HEK293 (cell line): ENCODE results near the gene TAMALIN.

Source experiments
- CTCF ChIA-PET: fragments of 350-600 bp; formaldehyde crosslinking; extraction: SDS; loops from one replicate; lab custom pipeline; 2021; ENCODE audit warnings: antibody characterized with exemption; lab: Yijun Ruan, JAX
- POLR2A ChIA-PET: fragments of 300-600 bp; formaldehyde crosslinking; extraction: SDS; loops from one replicate; lab custom pipeline; 2020; ENCODE audit warnings: antibody characterized with exemption, inconsistent platforms; lab: Yijun Ruan, JAX
- H3K27ac ChIP-seq: fragments of 200-500 bp; sonication (Bioruptor generic); 2 replicates; pipeline ENCODE4 v1.5.1; 2014; ENCODE audit warnings: low read depth, low read length, control low read depth, inconsistent platforms; ENCODE audit errors: extremely low read depth
- H3K36me3 ChIP-seq, 2 experiments: fragments of 200-500 bp in 1 of 2; sonication (Bioruptor generic) in 1 of 2; 1 replicate in 1 of 2; 2 replicates in 1 of 2; pipeline ENCODE4 v1.5.1; 2014 to 2017; ENCODE audit warnings: inconsistent platforms in 2 of 2, low read length in 2 of 2; ENCODE audit not compliant: control insufficient read depth in 2 of 2, insufficient read depth in 1 of 2
- H3K4me1 ChIP-seq: fragments of 200-500 bp; sonication (Bioruptor generic); 2 replicates; pipeline ENCODE4 v1.5.1; 2014; ENCODE audit warnings: mild to moderate bottlenecking, low read length, inconsistent platforms; ENCODE audit not compliant: control insufficient read depth, insufficient read depth
- H3K4me3 ChIP-seq: 2 replicates; pipeline ENCODE4 v1.5.1; 2011; ENCODE audit warnings: low read depth, mild to moderate bottlenecking, control low read depth, low read length, moderate library complexity
- H3K9me3 ChIP-seq: fragments of 200-500 bp; sonication (Bioruptor generic); 2 replicates; pipeline ENCODE4 v1.5.1; 2014; ENCODE audit warnings: low read depth, low read length, inconsistent platforms; ENCODE audit not compliant: control insufficient read depth, insufficient read depth
- EGR2 ChIP-seq: fragments of 450-650 bp; formaldehyde crosslinking; IDR thresholded peaks from 2 replicates; pipeline ENCODE4 v1.5.1; 2016; ENCODE audit warnings: low read depth, missing biosample characterization, missing genetic modification characterization
- GLIS2 ChIP-seq: fragments of 450-650 bp; formaldehyde crosslinking; IDR thresholded peaks from 2 replicates; pipeline ENCODE4 v1.5.1; 2016; ENCODE audit warnings: missing biosample characterization, missing genetic modification characterization
- MEIS1 ChIP-seq: sonication (generic); formaldehyde crosslinking; IDR thresholded peaks from 2 replicates; pipeline ENCODE4 v1.8.1; 2022; ENCODE audit warnings: missing genetic modification reagents, mild to moderate bottlenecking, borderline replicate concordance
- TRIM28 ChIP-seq: IDR thresholded peaks from 2 replicates; pipeline ENCODE4 v1.6.1; 2011; ENCODE audit warnings: low read length, control low read depth, borderline replicate concordance
- ZBTB8A ChIP-seq: fragments of 450-650 bp; formaldehyde crosslinking; IDR thresholded peaks from 2 replicates; pipeline ENCODE4 v1.5.1; 2016; ENCODE audit warnings: missing biosample characterization, missing genetic modification characterization
- ZEB2 ChIP-seq: fragments of 450-650 bp; formaldehyde crosslinking; IDR thresholded peaks from 2 replicates; pipeline ENCODE4 v1.5.1; 2016; ENCODE audit warnings: missing biosample characterization, missing genetic modification characterization
- ZFHX2 ChIP-seq: fragments of 450-650 bp; formaldehyde crosslinking; conservative IDR thresholded peaks from 2 replicates; pipeline ENCODE4 v1.5.1; 2016; ENCODE audit warnings: missing biosample characterization, missing genetic modification characterization
- ZIC2 ChIP-seq: fragments of 450-650 bp; formaldehyde crosslinking; IDR thresholded peaks from 2 replicates; pipeline ENCODE4 v1.5.1; 2016; ENCODE audit warnings: missing biosample characterization, missing genetic modification characterization
- ZNF132 ChIP-seq: fragments of 450-650 bp; formaldehyde crosslinking; IDR thresholded peaks from 2 replicates; pipeline ENCODE4 v1.5.1; 2017; ENCODE audit warnings: missing biosample characterization, missing genetic modification characterization, borderline replicate concordance
- ZNF157 ChIP-seq: fragments of 450-650 bp; formaldehyde crosslinking; IDR thresholded peaks from 2 replicates; pipeline ENCODE4 v1.5.1; 2016; ENCODE audit warnings: missing biosample characterization, missing genetic modification characterization
- ZNF223 ChIP-seq: fragments of 450-650 bp; formaldehyde crosslinking; IDR thresholded peaks from 2 replicates; pipeline ENCODE4 v1.5.1; 2016; ENCODE audit warnings: missing biosample characterization, missing genetic modification characterization
- ZNF292 ChIP-seq: fragments of 450-650 bp; formaldehyde crosslinking; IDR thresholded peaks from 2 replicates; pipeline ENCODE4 v1.5.1; 2016; ENCODE audit warnings: low read depth, missing biosample characterization, missing genetic modification characterization, borderline replicate concordance
- ZNF366 ChIP-seq: fragments of 450-650 bp; formaldehyde crosslinking; conservative IDR thresholded peaks from 2 replicates; pipeline ENCODE4 v1.5.1; 2016; ENCODE audit warnings: missing biosample characterization, missing genetic modification characterization
- ZNF426 ChIP-seq: fragments of 450-650 bp; formaldehyde crosslinking; IDR thresholded peaks from 2 replicates; pipeline ENCODE4 v1.5.1; 2017; ENCODE audit warnings: missing biosample characterization, missing genetic modification characterization, mild to moderate bottlenecking, inconsistent platforms, moderate library complexity
- ZNF510 ChIP-seq: fragments of 450-650 bp; formaldehyde crosslinking; IDR thresholded peaks from 2 replicates; pipeline ENCODE4 v1.5.1; 2018; ENCODE audit warnings: mild to moderate bottlenecking, missing genetic modification characterization, missing biosample characterization; ENCODE audit not compliant: insufficient replicate concordance
- ZNF624 ChIP-seq: fragments of 450-650 bp; formaldehyde crosslinking; IDR thresholded peaks from 2 replicates; pipeline ENCODE4 v1.5.1; 2017; ENCODE audit warnings: missing biosample characterization, missing genetic modification characterization
- ZNF777 ChIP-seq: fragments of 450-650 bp; formaldehyde crosslinking; IDR thresholded peaks from 2 replicates; pipeline ENCODE4 v1.5.1; 2017; ENCODE audit warnings: missing biosample characterization, missing genetic modification characterization, borderline replicate concordance
- TF ChIP-seq, protein P1 (sequence below): fragments of 450-650 bp; formaldehyde crosslinking; IDR thresholded peaks from 2 replicates; pipeline ENCODE4 v1.5.1; 2016; ENCODE audit warnings: missing biosample characterization, missing genetic modification characterization
- TF ChIP-seq, protein P2 (sequence below): fragments of 450-650 bp; formaldehyde crosslinking; optimal IDR thresholded peaks from 2 replicates; pipeline ENCODE3; 2016; ENCODE audit warnings: missing biosample characterization, mild to moderate bottlenecking, missing genetic modification characterization
- TF ChIP-seq, protein P3 (sequence below): fragments of 450-650 bp; formaldehyde crosslinking; IDR thresholded peaks from 2 replicates; pipeline ENCODE4 v1.5.1; 2016; ENCODE audit warnings: missing biosample characterization, missing genetic modification characterization
- TF ChIP-seq, protein P4 (sequence below): fragments of 450-650 bp; formaldehyde crosslinking; IDR thresholded peaks from 2 replicates; pipeline ENCODE4 v1.5.1; 2016; ENCODE audit warnings: missing biosample characterization, missing genetic modification characterization
- TF ChIP-seq, protein P5 (sequence below): fragments of 450-650 bp; formaldehyde crosslinking; IDR thresholded peaks from 2 replicates; pipeline ENCODE4 v1.5.1; 2016; ENCODE audit warnings: missing biosample characterization, missing genetic modification characterization

Gene TAMALIN

DNA sequence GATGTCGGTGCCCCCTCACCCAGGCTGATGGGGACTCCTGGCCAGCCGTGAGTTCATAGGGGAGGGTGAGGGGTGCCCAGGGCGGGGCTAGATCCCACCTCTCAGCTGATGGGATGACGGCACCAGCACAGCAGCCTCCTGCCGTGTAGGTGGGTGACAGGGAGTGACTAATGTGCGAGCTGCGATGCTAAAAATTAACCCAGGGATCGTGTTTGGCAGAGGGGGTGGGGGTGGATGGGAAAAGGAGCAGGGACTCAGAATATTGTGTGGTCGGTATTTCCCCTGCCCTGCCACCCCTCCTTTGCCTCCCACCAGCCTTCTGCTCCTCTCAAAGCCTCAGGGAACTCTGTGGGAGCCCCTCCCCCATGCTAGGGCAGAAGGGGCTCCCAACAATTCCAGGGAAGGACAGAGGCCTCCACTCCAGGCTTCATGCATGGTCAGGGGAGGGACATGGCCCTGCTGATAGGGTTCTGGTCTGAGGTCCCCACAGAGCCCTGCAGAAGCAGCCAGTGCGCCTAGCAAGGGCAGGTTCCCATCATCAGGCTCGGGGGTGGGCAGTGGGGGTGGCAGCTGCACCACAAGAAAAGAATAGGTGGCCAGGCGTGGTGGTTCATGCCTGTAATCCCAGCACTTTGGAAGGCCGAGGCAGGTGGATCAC is 12.5 kb downstream of the TAMALIN start:
- Histone ChIP-seq H3K4me1 (no peaks in the 10 kb centered on the region; the same call in 1 of the 2 replicates), H3K4me3 (no peak overlapping the region), H3K36me3 (peaks cover 0 to 4% of the 10 kb centered on the region in 2 experiments; a peak in 1 of 3 replicates), H3K9me3 (no peaks in the 10 kb centered on the region), H3K27ac (no peak overlapping the region)
- POLR2A ChIA-PET: interaction anchor here (1.1 to 1.8 kb wide), 3 partner anchors 13 to 27 kb away, joined by 4 to 8 read pairs (median 5); partner anchors contain the start of gene TAMALIN
- CTCF ChIA-PET: interaction anchor here (0.5 to 16.1 kb wide), 10 partner anchors 13 to 589 kb away, joined by 3 to 794 read pairs (median 5); partner anchors contain the start of genes ATG101, SMIM41 and TAMALIN
- TF ChIP-seq ZNF157 (tag by site-specific recombination) (no peak), MEIS1 (CRISPR knock-in tag) (no peak), ZNF777 (no peak), ZNF366 (tag by site-specific recombination) (no peak), ZIC2 (tag by site-specific recombination) (peak; percentile 45), TRIM28 (no peak), EGR2 (tag by site-specific recombination) (peak; percentile 88), ZNF132 (tag by site-specific recombination) (no peak), GLIS2 (tag by site-specific recombination) (no peak), ZNF292 (tag by site-specific recombination) (no peak), ZEB2 (no peak), ZNF426 (tag by site-specific recombination) (no peak), ZFHX2 (peak; percentile 91), ZNF223 (no peak)
- TF ChIP-seq, protein P1, sequence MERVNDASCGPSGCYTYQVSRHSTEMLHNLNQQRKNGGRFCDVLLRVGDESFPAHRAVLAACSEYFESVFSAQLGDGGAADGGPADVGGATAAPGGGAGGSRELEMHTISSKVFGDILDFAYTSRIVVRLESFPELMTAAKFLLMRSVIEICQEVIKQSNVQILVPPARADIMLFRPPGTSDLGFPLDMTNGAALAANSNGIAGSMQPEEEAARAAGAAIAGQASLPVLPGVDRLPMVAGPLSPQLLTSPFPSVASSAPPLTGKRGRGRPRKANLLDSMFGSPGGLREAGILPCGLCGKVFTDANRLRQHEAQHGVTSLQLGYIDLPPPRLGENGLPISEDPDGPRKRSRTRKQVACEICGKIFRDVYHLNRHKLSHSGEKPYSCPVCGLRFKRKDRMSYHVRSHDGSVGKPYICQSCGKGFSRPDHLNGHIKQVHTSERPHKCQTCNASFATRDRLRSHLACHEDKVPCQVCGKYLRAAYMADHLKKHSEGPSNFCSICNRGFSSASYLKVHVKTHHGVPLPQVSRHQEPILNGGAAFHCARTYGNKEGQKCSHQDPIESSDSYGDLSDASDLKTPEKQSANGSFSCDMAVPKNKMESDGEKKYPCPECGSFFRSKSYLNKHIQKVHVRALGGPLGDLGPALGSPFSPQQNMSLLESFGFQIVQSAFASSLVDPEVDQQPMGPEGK (tag by site-specific recombination): 0 out of 2 replicates have a peak, but pooled peaks have one; percentile 12
- TF ChIP-seq, protein P2, sequence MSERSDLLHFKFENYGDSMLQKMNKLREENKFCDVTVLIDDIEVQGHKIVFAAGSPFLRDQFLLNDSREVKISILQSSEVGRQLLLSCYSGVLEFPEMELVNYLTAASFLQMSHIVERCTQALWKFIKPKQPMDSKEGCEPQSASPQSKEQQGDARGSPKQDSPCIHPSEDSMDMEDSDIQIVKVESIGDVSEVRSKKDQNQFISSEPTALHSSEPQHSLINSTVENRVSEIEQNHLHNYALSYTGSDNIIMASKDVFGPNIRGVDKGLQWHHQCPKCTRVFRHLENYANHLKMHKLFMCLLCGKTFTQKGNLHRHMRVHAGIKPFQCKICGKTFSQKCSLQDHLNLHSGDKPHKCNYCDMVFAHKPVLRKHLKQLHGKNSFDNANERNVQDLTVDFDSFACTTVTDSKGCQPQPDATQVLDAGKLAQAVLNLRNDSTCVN (tag by site-specific recombination): no peak
- TF ChIP-seq, protein P3, sequence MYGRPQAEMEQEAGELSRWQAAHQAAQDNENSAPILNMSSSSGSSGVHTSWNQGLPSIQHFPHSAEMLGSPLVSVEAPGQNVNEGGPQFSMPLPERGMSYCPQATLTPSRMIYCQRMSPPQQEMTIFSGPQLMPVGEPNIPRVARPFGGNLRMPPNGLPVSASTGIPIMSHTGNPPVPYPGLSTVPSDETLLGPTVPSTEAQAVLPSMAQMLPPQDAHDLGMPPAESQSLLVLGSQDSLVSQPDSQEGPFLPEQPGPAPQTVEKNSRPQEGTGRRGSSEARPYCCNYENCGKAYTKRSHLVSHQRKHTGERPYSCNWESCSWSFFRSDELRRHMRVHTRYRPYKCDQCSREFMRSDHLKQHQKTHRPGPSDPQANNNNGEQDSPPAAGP (tag by site-specific recombination): peak; percentile 47

DNA sequence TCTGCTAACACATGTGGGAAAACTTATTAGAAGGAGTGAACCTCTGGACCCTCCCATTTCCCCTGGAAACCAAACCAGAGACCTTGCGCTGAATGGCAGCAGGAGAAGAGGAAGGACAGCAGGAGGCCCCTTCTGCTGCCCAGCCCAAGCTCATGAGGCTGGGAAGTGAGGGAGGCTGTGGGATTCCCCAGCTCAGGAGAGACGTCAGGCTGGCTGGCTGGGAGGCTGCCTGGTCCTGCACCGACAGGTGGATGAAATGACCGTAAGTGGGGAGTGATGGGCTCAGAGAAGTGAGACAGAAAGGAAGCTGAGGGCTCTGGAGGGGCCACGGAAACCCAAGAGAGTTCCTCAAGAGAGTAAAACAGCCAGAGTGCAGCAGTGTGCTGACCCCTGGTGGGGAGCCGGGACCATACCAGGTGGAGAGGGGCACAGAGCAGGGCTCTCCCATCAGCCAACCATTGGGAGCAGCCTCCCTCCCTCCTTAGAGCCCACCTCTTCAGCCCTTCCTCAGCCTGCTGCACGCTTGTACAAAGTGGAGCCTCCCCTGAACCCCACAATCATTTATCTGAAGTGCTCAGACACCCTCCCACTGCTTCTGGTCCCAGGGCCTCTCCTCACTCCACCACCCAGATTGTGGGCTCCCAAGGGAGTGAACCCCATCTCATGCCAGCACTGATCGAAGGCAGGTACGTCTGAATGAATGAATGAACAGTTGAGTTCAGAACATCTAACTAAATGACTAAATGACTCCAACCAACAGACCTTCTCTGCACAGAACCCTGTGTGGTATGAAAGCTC is 14.0 kb downstream of the TAMALIN start:
- ChIA-PET CTCF (interaction anchor here (0.6 to 16.1 kb wide), 32 partner anchors 8 to 864 kb away, joined by 3 to 794 read pairs (median 4); partner anchors contain the start of genes ATG101, NR4A1, SMIM41 and TAMALIN), POLR2A (interaction anchor here (0.5 to 1.8 kb wide), 5 partner anchors 11 to 688 kb away, joined by 3 to 8 read pairs (median 4); partner anchors contain the start of gene TAMALIN)
- Histone ChIP-seq H3K4me1 (no peaks in the 10 kb centered on the region; the same call in 1 of the 2 replicates), H3K36me3 (no peaks in the 10 kb centered on the region), H3K9me3 (no peaks in the 10 kb centered on the region), H3K4me3 (no peak overlapping the region), H3K27ac (no peak overlapping the region)
- TF ChIP-seq ZBTB8A: peak; percentile 51; the same call in 1 of the 2 replicates
- TF ChIP-seq, protein P4, sequence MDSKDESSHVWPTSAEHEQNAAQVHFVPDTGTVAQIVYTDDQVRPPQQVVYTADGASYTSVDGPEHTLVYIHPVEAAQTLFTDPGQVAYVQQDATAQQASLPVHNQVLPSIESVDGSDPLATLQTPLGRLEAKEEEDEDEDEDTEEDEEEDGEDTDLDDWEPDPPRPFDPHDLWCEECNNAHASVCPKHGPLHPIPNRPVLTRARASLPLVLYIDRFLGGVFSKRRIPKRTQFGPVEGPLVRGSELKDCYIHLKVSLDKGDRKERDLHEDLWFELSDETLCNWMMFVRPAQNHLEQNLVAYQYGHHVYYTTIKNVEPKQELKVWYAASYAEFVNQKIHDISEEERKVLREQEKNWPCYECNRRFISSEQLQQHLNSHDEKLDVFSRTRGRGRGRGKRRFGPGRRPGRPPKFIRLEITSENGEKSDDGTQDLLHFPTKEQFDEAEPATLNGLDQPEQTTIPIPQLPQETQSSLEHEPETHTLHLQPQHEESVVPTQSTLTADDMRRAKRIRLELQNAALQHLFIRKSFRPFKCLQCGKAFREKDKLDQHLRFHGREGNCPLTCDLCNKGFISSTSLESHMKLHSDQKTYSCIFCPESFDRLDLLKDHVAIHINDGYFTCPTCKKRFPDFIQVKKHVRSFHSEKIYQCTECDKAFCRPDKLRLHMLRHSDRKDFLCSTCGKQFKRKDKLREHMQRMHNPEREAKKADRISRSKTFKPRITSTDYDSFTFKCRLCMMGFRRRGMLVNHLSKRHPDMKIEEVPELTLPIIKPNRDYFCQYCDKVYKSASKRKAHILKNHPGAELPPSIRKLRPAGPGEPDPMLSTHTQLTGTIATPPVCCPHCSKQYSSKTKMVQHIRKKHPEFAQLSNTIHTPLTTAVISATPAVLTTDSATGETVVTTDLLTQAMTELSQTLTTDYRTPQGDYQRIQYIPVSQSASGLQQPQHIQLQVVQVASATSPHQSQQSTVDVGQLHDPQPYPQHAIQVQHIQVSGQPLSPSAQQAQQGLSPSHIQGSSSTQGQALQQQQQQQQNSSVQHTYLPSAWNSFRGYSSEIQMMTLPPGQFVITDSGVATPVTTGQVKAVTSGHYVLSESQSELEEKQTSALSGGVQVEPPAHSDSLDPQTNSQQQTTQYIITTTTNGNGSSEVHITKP: peak; percentile 58
- no peak for TF ChIP-seq ZNF510 (tag by site-specific recombination)
- no peak for TF ChIP-seq ZNF624 (tag by site-specific recombination)
- TF ChIP-seq, protein P5, sequence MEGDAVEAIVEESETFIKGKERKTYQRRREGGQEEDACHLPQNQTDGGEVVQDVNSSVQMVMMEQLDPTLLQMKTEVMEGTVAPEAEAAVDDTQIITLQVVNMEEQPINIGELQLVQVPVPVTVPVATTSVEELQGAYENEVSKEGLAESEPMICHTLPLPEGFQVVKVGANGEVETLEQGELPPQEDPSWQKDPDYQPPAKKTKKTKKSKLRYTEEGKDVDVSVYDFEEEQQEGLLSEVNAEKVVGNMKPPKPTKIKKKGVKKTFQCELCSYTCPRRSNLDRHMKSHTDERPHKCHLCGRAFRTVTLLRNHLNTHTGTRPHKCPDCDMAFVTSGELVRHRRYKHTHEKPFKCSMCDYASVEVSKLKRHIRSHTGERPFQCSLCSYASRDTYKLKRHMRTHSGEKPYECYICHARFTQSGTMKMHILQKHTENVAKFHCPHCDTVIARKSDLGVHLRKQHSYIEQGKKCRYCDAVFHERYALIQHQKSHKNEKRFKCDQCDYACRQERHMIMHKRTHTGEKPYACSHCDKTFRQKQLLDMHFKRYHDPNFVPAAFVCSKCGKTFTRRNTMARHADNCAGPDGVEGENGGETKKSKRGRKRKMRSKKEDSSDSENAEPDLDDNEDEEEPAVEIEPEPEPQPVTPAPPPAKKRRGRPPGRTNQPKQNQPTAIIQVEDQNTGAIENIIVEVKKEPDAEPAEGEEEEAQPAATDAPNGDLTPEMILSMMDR (tag by site-specific recombination): peak; percentile 91
